HG02885 (cell line): ENCODE measurements around the gene CRYAA.
"Not testable (repeated sequence)": the region's sequence is repeated elsewhere in the genome, so short reads cannot be mapped to it uniquely, and the experiment has no call there.

Experiments
- ATAC-seq: cut with Tn5 transposase; IDR thresholded peaks from one replicate; pipeline ENCODE4 v1.9.1; 2021; ENCODE audit warnings: mild to moderate bottlenecking; ENCODE audit not compliant: unreplicated experiment, poor library complexity

CRYAA gene

DNA sequence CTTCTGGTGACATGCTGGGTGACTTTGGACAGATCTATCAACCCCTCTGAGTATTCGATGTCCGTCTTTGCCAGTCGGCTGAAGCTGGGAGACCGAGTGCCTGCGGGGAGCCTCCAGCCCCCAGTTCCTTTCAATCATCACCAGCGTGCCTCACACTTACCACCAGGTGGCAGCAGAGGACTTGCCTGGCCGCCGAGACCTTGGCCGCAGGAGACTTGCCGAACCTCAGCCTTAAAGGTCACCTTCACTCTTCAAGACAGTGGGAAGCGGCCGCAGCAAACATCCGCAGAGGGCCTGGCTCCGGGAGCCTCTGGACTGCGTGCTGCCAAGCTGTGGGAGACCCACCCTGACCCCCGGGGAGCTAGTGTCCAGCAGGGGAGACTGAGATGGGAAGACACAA is 7.8 kb downstream of the CRYAA start:
- not testable (repeated sequence) for ATAC-seq

DNA sequence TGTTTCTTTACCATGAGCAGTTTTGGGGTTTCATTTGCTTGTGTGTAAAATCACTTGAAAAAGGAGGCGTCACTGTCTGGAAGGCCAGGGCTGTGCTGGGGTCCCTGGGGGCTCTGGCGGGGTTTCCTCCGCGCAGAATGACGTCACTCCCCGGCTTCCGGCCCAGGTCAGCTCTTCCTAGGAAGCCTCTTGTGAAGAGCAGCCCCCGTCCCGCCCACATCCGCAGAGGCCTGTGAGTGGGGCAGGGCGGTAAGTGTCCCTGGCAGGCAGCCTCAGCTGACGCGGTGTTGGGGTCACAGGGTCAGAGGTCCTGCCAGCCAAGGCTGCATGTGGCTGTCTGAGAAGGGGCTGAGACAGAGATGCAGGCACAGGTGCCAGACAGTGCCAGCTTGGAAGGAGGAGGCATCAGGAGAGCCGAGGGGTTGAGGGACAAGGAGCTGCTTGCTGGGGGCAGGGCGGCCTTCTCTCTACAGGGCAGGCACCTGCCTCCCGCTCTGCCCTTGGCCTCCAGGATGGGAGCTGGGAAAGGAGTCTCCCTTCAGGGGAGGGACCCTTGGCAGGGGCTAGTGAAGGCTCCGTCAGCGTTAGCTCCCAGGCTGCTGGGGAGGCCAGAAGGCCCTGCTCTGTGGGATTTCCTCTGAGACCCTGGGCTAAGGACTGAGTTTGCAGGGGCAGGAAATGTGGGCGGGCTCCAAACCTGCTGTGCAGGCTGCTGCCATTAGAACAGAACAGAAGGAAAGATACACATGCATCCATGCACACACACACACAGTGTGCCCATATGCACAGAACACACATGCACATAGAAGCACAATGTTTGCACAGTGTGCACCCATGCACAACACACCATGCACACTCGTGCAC is 8.5 kb downstream of the CRYAA start:
- ATAC-seq, result peak; percentile 52

DNA sequence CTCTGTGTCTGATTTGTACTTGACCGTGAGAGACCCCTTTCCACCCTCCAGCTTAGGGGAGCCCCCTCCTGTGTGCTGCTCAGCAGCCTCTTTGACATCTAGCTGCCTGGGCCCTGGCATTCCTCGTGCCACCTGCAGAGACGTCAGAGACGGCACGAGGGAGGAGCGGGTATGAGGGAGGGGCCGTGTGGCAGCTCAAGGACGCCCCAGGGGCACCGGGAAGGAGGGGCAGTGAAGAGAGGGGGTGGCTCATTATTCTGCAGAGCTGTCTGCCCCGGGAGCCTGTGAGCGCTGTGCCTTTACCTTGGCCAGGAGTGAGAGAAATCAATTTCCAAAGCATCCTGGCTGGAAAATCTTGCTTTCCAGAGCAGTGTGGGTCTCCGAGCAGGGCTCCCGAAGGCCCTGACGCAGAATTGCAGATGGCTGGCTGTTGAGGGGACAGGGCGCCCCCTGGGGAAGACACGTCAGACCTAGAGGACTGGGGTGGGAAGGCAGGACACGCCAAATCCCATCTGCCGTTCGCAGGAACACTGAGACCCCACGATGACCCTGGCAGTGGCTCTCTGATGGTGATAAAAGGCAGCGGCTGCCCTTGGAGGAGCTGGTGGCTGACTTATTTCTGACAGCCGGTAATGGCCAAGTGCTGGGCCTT is 9.5 kb downstream of the CRYAA start:
- not testable (repeated sequence) for ATAC-seq

DNA sequence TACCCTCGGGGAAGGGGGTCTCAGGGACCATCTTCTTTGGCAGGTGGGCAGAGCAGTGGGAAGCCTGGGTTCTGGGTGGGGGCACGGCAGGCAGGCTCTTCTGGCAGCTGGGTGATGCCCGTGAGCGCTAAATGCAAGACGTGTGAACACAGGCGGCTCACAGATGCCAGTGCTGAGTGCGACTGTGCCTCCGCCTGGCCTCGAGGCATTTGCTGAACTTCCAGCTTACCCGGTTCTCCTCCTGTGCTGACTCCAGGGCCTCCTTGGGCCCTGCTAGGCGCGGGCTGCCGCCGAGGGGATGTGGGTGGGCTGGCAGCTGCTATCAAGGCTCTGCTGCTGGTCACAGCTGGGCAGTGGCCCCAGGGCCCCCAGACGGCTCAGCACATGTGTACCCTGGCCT is 12.2 kb downstream of the CRYAA start:
- not testable (repeated sequence) for ATAC-seq

DNA sequence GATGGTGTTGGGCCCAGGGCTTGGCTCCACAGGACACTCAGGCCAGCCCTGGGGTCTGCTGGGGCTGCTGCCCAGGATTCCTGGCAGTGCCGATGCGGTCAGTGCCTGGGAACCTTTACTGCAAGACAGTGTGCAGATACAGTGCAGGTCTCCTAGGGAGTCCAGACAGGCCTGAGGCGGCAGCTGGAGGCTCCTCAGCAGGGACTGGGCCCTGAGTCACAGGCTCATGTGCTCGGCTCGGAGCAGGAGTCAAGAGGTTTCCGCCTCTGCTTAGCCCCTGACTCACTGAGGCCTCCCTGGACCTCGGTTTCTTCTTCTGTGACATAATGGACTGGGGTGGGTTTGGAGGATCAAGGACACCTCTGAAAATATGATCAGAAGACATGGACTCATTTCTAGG is 18.5 kb downstream of the CRYAA start:
- ATAC-seq, result not testable (repeated sequence)

DNA sequence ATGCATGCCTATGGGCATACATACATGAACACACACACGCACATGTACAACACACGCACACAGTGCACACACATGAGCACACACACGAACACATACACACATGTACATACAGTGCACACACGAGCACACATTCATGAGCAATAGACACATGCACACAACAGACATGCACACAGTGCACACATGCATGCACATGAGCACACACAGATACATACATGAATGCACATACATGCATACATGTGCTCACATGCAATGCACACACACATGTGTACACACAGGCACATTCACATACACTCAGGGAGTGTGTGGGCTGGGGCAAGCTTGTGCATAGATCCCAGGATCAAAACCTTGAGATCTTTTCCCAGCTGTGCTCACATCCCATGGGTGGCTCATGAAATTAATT is 18.9 kb downstream of the CRYAA start:
- ATAC-seq, result no peak

DNA sequence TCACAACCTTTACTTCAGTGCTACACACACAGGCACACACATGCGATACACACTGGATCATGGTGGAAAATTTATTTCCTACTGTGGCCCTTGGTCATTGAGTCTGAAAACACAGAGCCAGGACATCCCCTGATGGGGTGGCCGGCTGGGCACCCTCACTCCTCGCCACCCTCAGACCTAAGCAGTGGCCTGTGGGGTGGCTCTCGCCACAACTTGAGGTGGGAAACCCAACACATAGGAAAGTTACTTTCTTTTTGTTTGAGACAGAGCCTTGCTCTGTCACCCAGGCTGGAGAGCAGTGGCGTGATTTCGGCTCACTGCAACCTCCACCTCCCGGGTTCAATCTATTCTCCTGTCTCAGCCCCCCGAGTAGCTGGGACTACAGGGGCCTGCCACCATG is 19.4 kb downstream of the CRYAA start:
- ATAC-seq, result no peak

DNA sequence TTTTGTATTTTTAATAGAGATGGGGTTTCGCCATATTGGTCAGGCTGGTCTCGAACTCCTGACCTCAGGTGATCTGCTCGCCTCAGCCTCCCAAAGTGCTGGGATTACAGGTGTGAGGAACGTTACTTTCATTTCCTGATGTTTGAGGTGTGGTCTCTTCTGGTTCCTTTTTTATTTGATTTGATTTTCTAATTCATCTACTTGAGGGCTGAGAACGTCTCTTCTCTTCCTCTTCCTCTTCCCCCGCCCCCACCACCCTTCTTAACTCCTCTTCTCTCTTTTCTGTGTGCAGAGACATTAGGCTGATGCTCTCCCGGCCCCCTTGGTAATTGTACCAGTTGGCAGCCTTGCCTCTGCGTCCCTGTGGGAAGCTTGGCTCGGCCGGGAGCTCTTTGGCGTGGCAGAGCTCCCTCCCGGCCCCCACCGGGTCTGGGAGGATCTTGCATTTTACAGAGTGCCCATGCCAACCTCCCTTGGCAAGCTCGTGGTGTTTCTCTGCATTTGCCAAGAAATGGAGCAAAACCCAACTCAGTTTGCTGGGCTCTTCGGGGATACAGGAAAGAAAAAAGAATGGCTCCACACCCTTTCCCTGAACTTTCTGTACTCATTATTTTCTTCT is 19.9 kb downstream of the CRYAA start:
- no peak for ATAC-seq

DNA sequence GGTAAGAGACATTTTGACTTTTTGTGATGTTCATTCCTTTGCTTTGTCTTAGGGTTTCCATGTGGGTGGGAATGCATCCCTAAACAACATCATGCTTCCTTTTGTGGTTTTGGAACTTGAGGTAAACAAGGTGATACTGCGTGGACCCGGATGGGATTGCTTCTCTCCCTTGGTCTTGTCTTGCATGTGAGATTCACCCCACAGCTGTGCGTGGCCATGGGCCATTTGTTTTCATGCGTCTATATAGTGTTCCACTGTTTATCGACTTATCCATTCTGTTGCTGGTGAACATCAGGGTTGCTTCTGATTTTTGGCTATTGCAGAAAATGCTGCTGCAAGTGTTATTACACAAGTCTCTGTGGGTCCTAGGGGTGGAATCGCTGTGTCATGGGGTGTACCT is 21.1 kb downstream of the CRYAA start:
- no peak for ATAC-seq

DNA sequence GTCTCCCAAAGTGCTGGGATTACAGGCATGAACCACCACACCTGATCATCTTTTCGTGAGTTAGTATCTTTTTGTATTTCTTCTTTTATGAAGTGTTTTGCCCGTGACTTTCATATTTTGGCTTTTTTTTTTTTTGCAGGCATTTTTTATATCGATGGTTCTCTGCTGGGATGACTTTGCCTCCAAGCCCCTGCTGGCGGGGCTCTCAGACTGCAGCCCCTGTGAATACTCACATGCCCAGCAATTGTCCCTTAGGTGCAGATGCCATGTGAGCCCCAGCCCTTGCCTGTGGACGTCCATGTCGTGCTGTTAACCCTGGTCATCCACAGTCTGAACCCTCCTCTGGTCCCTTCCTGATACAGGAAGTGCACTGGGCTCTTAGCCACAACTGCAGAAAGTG is 21.7 kb downstream of the CRYAA start:
- ATAC-seq, result no peak

DNA sequence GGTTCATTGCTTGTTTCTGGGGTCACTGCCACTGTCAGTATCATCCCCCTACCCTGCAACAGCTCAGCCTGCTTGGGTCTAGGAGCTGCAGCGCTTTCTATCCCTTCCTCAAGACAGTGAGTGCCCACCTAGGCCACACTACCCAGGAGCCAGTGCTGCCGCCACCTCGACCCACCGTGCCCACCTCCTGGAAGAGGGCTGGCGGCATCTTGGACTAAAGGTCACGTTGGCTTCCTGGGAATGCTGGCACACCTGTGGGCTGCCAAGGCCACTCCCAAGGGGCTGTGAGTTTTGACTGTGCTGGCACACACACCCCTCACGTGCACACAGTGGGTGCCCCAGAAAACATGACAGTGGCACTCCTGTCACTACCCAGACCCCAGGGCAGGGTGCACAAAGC is 22.1 kb downstream of the CRYAA start:
- ATAC-seq, result no peak

DNA sequence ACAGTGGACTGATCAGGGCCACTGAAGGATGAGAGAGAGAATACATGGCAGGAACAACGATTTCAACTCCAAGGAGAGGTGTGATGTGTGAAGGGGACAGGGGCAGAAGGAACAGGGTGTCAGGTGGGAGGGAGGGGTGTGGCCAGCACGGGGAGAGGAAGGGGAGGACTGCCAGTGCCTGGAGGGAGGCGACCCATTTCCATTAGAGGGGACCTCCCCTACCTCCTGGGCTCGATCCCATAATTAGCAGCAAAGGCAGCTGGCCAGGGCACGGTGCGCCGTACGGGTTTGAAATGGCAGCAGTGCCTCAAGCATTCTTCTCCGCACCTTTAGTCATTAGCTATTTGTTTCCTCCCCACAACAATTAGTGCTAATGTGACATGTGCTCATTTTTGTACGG is 22.7 kb downstream of the CRYAA start:
- ATAC-seq, result no peak

DNA sequence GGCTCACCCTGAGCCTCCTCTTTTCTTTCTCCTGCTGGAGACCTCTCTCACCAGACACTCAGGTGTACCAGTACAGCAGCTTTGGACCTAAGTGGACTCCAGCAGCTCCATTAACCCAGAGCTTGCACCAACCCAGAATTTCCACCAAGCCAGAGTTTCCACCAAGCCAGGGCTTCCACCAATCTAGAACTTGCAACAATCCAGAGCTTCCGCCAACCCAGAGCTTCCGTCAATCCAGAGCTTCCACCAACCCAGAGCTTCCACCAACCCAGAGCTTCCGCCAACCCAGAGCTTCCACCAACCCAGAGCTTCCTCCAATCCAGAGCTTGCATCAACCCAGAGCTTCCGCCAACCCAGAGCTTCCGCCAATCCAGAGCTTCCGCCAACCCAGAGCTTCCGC is 23.2 kb downstream of the CRYAA start:
- ATAC-seq, result no peak

DNA sequence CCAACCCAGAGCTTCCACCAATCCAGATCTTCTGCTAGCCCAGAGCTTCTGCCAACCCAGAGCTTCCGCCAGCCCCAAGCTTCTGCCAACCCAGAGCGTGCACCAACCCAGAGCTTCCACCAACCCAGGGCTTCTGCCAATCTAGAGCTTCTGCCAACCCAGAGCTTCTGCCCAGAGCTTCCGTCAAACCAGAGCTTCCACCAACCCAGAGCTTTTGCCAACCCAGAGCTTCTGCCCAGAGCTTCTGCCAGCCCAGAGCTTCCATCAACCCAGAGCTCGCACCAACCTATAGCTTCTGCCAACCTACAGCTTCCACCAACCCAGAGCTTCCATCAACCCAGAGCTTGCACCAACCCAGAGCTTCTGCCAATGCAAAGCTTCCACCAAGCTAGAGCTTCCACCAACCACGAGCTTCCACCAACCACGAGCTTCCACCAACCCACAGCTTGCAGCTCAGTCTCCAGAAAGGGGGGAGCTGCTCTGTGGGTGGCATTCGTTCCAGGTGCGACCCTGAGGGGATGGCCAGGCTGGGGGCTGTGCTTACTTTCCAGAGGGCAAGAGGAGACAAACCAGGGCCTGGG is 23.8 kb downstream of the CRYAA start:
- no peak for ATAC-seq

DNA sequence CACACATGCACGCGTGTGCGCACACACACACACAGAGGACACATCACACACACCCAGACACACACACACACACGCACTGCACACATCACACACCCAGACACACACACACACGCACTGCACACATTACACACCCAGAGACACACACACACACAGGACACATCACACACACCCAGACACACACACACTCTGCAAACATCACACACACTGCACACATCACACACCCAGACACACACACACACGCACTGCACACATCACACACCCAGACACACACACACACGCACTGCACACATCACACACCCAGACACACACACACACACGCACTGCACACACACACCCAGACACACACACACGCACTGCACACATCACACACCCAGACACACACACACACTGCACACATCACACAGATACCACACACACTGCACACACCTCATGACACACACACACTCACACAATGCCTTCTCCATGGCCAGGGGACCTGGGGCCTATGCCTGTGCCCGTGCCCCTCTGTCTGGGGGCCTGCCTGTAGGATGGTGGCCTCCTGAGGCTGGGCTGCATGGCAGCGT is 24.4 kb downstream of the CRYAA start:
- ATAC-seq, result no peak

DNA sequence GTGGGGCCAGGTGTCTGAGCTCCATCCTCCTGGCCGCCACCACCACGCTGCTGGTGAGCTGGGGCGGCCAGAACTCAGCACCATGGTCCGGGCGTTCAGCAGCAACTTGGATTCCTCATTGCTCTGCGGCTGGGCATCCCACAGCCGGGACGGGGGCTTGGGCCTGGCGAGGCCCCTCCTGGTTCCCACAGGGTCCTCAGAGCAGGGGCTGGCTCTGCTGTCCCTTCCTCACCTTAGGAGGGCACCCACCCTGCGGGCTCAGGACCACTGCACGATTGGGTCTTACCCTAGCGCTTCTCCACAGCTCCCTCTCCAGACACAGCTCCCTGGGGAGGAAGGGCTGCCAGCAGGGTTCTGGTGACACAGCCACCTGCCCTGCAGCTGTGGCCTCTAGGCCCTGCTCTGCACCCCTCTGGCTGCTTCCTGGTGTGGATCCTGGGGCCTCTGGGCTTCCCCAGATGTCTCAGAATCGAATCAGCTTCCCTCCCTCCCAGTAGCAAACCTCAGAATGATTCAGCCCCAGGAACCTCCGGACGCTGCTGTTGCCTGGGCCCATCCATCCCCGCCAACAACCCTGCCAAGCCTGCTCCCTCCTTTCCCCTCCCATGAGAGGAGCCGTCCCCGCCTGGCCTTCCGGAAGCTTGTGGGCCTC is 25.0 kb downstream of the CRYAA start:
- ATAC-seq, result no peak

DNA sequence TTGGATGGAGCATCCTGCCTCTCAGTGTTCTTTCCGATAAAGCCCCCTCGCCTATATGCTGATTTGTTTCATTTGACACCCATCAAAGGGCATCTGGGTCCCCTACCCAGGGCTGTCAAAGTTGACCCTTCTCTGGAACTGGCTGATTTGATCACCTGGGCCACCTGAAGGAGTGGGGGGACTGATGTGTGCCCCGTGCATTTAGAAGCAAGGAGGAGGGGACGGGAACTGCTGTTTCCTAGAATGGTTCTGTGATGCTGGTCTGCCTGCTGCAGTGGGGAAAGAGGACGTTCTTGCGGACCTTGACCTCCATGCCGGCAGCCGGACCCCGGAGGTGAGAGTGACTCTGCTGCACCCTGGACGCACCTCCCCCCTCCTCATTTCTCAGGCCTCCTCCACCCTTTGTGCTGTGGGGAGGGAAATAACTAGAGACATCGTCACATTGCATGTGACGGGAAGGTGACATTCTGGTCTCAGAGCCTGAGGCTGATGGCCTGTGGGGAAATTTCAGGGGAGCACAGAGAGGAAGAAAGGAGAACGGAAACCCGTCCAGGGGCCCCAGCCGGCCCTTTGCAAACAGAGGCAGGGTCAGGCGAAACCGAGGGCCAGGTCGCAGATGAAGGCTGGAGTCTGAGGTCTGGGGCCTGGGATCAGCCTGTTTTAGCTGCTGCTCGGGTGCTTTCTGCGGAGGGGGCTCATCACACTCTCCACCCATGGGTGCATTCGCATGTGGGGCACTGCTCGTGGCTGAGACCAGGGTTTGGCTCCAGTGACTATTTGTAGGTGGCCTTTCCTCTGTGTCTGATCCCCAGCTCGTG is 25.7 kb downstream of the CRYAA start:
- no peak for ATAC-seq

DNA sequence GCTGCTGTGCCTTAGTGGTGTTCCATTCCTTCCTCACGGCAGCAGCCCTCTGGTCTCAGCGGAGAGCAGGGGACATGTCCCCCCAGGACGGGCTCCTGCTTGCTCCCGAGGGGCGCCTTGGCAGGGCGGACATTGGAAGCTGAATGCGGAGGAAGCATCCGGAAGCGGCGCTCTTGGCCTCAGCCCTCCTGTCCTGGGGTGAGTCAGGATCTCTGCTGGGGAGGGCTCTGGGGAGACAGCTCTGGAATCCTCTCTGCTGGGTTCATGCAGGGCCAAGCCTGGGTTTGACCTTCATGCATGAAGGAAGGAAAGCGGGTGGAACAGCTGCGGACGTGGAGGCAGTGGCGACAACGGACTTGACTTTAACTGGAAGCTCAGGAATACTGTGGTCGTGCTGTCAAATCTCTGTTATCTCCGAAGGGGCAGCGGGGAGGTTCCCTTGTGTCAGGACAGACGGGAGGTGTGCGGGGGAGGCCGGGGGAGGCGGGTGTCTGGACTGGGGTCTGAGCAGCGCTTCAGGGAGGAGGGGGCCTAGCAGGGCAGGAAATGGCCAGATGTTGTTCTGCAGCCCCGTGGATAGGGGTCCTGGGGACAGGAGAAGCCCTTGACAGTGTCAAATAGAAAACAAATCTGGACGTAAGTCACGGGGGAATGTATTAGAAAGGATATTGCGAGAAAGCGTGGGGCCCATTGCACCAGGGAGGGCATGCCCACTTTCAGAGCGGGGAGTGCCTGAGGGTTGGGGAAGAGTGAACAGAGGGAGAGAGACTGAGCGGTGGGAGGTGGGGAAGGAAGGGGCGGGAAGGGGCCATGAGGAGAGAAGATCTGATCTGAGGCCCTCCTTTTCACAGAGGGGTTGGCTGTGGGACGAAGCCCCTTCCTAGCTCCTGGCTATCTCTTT is 26.6 kb downstream of the CRYAA start:
- no peak for ATAC-seq
